ENCODE data around the gene GDAP1L1.

The GDAP1L1 gene

DNA sequence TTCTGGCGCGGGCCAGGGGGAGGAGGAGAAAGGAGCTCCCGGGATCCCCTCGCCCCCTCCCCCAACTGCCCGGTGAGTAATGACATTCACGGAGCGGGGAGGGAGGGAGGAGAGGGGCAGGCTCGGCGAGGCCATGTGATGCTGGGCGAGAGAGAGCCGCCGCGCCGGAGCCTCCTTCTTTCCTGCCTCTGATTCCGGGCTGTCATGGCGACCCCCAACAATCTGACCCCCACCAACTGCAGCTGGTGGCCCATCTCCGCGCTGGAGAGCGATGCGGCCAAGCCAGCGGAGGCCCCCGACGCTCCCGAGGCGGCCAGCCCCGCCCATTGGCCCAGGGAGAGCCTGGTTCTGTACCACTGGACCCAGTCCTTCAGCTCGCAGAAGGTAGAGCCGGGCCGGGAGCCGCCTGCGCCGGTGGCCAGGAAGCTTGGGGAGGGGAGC lies at the start of gene GDAP1L1:
TSS of gene GDAP1L1 (plus strand) at position 178 of the 441 bp plus-strand sequence. CDS start at position 205, 27 bp downstream.
- no peak for DNase-seq

DNA sequence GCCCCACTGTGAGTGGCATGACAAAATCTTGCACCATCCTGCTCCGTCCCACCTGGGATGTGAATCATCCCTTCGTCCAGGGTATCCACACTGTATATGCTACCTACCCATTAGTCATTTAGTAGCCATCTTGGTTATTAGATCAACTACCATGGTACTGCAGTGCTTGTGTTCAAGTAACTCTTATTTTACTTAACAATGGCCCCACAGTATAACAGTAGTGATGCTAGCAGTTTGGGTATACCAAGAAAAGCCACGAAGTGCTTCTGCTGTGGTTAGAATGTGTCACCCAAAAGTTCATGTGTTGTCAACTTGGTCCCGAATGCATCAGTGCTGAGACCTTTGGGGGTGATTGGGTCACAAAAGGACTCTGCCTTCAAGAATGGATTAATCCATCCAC lies 48.2 kb upstream of the GDAP1L1 start:
- no peak for DNase-seq

DNA sequence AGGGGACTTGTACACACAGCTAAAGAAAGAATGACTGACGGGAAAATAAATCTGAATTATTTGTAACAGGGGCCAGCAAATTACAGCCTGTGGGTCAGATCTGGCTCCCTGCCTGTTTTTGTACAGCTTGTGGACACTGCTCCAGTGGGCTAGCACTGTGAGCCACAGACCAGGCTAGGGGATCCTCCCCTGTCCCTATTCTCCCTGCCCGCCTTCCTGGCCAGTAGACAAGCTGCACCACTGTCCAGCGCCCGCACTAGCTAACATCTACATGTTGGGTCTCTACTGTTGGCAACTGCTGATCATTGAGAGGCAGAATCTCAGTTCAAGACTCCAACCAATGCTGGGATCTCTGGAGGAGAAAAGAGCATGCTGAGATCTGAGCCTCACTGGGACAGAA lies 47.2 kb upstream of the GDAP1L1 start:
- no peak for DNase-seq

DNA sequence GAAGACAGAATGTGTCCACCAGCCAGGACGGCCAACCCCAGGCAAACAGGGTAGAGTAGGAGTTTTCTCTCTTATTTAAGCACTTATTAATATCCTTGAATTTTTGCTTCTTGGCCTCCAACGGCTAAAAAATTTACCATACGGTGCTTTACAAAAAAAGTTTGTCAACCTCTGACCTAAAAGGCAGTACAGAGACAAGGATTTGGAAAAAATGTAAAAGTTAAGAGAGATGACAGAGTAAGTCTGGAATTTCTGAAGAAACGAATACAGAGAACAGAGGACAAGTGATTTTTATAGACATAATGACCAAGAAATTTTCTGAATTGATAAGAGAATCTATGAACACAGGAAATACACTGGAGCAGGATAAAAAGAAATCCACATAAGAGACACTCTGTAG lies 46.7 kb upstream of the GDAP1L1 start:
- DNase-seq, result no peak

DNA sequence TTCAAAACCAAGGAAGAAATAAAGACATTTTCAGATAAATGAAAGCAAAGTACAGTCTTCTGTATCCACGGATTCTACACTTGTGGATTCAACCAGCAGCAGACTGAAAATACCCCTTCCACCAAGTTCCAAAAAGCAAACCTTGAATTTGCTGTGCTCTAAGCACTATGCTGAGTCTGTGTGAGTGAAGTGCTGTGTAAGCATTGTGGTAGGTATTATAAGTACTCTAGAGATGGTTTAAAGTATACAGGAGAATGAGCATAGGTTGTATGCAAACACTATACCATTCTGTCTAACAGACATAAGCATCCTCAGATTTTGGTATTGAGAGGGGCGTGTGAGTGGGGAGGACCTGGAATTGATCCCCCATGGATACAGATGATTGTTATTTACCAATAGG lies 46.1 kb upstream of the GDAP1L1 start:
- no peak for DNase-seq

DNA sequence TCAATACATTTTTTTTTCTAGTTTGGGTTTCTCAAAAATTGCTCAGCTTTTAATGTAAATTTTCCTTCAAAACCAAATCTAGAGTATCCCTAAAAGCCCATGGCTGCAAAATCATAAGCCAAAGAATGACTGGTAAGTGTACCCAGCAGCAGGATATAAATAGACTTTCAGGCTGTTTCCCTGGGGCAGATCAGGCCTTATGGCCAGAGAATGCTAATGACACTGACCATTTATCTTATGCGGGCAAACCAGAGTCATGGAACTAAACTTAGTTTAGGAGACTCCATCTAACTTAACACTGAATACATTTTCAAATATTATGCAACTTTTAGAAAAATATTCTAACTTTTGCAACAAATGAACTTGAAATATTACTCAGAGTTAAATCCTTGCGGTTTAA lies 43.9 kb upstream of the GDAP1L1 start:
- no peak for DNase-seq

DNA sequence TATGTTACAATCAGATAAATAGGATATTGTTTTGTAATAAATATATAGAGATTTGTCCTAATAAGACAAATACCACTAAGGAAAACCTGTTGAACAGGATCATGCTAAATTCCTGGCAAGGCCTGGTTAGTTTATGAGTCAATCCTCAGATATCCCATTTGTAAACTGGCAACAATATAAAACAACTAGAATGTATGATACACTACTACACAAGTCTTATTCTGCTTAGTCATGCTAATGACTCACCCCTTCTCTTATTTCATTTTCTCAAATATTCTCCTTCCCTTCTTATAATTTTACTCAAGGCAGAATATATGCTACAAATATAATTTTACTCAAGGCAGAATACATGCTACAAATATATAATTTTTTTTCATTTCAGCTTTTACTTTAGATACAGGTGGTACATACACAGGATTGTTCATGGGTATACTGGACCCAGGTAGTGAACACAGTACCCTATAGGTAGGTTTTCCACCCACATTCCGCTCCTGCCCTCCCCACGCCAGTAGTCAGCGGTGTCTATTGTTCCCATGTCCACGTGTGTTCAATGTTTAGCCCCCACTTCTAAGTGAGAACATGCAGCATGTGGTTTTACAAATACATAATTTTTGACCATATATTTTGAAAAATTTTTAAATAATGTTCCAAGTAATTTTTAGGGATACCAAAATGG lies 42.8 kb upstream of the GDAP1L1 start:
- DNase-seq, result no peak

DNA sequence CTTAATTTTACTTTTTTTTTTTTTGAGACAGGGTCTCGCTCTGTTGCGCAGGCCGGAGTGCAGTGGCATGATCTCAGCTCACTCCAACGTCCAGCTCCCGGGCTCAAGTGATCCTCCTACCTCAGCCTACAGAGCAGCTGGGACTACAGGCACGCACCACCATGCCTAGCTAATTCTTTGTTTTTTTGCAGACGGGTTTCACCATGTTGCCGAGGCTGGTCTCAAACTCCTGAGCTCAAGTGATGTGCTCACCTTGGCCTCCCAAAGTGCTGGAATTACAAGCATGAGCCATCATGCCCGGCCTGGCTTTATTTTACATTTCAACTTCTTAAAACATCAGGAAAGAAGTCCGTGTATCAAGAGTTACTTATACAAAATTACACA lies 42.3 kb upstream of the GDAP1L1 start:
- no peak for DNase-seq

DNA sequence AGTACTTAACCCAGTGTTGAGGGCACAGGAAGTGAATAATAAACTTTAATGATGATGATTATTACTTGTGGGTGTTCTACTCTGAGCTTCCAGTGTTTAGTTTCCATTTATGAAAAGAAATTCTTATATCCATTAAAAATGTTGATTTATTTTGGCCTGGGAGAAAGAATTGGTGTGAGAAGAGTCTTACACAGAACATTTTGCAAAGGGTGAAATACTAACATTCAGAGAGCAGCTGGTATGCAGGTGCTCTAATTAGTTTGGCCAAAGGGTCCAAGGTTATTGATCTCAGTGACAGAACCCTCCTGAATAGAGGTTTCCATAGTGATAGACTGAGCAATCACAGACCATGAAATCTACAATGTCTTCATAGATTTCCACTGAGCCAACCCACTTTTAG lies 41.0 kb upstream of the GDAP1L1 start:
- DNase-seq, result no peak

DNA sequence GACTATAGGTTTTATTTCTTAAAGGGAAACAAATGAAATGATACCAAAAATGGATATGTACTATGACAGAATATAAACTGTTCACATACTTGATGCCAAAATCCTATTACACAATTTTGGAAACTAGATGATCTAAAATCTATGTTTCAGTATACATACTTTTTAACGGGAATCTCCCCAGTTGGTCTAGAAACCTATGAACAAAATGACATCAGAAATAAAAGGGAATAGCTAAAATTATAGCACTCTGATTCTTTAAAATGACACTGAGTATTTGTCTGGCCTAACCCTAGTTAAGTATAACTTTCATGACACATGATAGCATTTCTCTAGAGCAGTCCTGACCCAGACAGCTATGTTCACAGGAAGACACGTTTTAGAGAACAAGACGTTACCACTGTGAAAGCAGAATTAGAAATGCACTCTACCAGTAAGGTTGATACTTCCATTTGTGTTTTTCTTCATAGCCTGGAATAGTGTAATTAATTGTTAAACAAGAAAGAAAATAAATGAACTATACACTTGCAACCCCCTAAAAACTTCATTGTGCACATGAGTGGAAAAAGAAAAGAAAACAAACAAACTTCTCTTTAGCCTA lies 39.9 kb upstream of the GDAP1L1 start:
- no peak for DNase-seq

DNA sequence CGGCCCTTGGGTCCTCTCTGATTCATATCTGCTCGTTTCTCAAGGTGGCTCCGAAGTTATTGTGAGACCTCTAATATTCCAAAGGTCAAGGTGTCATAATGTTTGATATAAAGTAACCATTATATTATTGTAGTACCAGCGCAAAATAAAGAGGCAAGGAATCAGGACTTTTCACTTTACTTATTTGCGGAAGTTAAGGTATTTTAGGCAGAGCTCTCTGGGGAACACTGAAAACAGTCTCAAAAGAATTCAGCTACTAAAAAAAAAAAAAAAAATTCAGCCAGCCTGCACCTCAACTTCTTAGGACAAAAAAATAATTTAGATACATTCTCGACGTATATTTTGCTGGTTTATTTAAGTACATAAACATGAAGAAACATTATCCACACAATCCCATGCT lies 38.9 kb upstream of the GDAP1L1 start:
- no peak for DNase-seq

DNA sequence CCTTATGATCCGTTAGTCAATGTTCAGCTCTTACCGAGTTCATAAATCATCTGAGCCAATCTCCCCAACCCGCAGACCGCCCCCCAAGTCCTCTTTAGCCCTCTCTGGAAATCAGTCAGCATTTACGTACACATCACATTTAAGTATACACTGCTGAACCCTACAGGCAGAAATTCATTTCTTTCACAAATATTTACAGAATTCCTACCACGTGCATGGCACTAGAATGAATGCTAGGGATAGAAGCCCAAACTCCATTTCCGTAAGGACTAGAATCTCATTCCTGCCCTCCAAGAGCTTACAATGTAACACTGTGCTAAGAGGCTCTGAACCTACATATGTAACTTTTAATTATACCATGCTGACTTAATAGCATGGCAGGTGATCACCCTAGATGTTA lies 38.3 kb upstream of the GDAP1L1 start:
- DNase-seq, result no peak

DNA sequence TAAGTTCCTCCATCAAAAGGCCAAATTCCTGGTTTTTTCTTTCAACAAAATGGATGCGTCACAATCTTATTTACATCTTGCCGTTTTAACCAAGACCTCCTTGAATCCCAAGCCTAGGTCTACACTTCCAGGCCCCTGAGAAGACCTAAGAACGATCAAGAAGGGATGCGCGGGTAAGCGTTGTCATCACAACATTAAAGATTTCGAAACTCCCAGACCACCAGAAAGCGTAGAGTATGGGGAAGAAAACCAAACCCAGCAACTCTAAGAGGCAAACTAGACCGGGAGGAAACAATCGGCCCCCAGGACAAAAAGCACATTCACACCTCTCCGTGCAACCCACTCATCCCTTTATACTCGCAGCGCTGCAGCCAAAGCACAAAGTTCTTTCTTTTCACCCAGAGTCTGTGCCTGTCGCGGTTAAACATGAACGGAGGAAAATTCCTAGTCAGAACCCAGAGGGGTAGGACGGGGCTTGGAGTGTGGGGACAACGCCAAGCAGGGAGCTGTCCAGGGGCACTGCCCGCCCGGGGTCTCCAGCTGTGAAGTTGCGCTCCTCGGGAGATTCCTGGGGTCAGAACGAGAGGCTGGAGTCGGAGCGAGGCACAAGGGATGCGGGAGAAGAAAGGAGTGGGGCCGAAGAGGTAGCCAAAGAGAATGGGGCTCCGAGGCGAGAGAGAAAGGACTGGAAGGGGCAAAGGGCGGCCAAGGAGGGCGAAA lies 37.3 kb upstream of the GDAP1L1 start:
- no peak for DNase-seq

DNA sequence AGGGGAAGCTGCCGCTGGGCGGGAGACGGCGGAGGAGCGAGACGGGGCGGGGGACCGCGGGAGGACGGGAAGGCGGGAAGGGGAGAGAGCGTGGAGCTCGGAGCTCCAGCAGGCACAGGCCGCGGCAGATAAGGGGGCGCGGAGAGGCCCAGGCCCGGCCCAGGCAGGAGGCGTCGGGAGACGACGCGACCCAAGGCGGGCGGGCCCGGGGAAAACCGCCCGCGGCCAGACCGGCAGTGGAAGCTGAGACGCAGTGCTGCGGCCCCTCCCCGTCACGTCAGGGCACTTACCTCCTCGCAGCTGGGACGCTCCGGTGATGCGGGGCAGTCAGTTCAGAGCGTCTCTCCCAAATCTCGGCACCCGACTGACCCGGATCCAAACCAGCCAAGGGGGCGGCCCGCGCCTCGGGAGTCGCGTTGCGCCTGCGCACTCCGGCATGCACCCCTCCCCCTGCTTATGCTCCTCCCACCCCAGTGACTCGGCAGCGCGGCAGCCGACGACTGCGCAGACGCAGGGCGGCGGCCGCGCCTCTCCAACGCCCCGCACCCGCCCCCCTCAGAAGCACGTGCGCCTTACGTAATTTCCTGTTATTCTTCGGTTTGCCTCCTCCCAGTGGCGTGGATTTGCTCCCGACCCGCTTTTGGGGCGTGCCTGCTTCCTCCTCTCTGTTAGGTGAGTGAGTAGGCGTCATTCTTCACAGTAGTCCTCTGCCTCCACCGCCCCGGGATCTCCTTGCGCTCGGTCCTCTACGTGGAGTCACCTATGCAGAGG lies 36.5 kb upstream of the GDAP1L1 start, which contains the start of gene OSER1:
TSS of gene OSER1 (minus strand) at position 366 of the 771 bp plus-strand sequence. CDS start 3,814 bp downstream, outside the sequence.
- DNase-seq, result peak; percentile 94 to 97 (median 94)

DNA sequence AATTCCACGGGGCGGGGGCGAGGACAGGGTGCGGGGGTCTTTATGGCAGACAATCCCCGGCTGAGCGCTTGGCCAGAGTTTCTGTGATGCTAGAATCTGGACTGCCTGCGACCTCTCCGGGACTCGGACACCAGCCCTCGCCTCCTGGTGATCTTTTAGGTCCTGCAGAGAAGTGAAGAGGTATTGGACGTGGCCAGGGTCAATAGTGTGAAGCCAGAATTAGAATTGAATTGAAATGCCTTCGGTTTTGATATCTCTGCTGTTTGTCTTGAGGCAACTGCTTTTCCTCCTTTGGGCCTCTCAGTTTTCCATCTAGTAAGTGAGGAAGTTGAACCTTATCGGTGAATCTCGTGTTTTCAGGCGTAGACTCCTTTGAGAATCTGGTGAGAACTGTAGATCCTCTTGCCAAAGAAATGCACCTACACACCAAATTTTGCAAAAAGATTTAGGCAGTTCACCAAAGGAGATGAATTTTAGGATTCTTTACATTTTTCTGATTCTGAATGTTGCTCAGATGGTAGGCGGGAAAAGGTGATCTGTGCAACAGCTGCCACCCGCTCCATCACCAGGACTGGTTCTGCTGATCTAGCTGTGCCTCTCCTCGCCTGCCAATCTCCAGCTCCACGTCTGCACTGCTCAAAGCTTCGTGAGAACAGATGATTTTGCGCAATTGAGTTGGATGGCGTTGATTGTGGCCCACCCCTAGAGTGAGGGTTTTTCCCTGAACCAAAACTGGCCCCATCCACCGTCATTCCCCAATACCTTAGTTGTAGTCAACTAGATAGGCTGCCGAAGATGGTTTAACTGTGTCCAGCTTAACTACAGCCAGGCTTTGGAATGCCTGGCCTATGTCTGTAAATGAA lies 35.7 kb upstream of the GDAP1L1 start:
- no peak for DNase-seq

DNA sequence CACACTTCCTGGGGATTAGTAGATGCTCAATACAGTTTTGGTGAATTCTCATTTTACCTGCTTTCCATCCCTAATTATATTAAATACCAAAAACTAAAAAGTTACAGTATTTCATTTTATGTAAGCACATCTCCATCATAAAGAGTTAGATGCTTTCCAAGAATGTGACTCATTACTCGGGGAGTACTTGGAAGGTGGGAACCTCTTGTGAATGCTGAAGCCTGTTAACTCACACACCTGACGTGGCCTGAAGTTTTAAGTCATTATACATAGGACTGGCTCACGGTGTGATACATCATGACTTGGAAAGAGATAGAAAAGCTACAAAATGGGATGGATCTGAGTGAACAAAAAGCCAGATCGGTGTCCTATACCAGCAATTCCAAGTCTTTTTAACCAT lies 34.3 kb upstream of the GDAP1L1 start:
- no peak for DNase-seq

DNA sequence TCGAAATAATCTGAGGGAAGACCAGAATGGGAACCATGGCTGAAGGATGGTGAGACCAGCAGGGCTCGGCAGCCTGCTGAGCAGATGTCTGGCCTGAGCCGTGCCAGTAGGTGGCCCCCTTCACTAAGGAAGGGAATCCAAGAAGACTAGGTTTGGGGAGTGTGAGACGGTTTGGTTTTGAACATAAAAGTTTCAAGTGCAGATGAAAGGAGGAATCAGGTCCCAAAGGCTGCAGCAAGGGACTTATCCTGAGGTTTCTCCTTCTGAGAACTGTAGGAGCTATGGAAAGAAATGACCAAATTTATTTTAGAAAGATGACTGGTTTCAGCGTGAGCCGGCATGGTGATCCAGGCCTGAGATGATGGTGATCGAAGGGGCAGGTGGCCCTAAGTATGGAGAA lies 32.0 kb upstream of the GDAP1L1 start:
- DNase-seq, result peak; percentile 35 to 63 (median 50)

DNA sequence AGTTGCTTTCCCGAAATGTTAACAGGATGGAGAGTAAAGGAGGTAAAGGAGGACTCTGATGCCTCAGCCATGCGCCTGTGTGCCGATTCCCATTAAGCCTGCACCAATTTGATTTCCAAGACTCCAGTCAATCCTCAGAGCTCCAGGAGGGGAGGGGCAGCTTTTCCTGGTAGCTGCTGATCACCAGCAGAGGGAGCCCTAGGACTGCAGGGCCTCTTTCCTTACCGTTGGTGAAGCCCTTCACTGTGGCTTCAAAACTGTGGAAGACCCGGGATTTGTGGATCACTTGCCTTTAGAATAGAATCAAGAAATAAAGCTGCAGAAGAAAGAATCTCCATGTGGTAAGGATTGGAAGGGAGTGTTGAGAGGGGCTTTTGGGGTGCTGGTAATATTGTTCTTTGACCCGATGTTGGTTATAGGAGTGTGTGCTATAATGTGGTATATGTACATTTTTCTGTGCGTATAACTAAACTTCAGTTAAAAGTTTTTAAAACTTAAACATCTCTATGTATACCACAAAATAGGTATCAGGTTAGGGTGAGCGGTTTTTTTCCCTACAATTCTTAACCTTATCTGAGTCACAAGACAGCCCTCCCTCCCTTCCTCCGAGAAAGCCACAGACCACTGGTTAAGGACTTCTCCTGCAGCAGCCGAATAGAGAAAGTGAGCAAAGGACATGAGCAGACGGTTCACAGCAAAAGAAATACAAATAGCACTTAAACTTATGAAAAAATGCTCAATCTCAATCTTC lies 29.6 kb upstream of the GDAP1L1 start:
- DNase-seq, result peak; percentile 26 to 45 (median 42)

DNA sequence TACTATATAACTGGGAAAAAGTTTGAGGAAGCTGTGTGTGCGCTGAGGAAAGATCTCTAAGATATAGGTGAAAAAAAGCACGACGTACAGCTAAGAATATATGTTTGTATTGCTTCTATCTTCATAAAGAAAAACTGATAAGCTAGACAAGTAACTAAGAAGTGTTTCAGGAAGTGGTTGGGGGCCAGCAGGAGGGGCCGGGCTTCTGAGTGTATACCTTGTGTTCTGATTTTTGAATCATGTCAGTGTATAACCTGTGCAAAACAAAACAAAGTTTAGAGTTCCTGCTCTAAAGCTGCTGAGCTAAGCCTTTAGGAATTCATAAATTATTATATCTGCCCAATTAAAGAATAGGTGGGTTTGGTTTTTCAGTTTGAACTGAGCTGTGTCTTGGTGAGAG lies 28.7 kb upstream of the GDAP1L1 start:
- peak in 3 of 4 experiments; percentile 9 to 30 (median 28) for DNase-seq

DNA sequence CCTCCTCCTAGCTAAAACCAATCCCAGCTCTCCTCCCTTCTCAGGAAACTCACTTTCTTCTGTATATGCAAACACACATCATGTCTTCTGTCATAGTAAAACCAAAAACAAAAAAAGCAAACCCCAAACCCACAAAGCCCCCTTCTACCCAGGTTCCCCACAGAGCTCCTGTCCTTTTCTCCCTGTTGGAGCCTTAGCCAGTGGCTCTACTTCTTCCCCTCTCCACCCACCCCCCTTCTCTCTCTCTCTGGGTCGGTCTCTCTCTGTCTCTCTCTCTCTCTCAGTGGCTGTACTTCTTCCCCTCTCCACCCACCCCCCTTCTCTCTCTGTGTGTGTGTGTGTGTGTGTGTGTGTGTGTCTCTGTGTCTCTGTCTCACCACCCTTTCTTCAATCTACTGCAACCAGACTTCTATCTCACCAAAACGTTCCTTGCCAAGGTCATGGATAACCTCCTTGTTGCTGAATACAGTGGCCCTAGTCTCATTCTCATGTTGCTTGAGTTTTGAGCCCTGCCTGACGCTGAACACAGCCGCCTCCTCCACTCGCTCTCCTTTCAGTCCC lies 27.9 kb upstream of the GDAP1L1 start:
- DNase-seq, result no peak

DNA sequence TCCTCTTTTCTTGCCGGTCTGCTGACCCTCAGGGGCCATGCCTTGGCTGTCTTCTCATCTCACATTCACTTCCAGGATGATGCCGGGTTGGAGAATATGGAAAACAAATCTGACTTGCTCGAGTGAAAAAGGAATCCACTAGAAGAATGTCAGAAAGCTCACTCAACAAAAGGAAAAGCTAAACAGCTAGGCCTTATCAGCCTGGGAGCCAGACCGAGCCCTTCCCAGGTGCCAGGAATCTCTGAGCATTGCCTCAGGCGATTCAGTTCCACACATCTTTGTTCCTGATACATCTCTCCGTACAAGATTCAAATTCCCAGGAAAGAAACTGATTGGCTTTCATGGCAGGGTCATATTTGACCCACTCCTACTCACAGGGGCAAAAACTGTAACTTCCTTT lies 27.3 kb upstream of the GDAP1L1 start:
- no peak for DNase-seq

Measured in activated CD4-positive, CD25-positive, alpha-beta regulatory T cell (primary cell).